ENCODE measurements around the gene URB2.
"Not testable (repeated sequence)": the region's sequence is repeated elsewhere in the genome, so short reads cannot be mapped to it uniquely, and the experiment has no call there.

DNA sequence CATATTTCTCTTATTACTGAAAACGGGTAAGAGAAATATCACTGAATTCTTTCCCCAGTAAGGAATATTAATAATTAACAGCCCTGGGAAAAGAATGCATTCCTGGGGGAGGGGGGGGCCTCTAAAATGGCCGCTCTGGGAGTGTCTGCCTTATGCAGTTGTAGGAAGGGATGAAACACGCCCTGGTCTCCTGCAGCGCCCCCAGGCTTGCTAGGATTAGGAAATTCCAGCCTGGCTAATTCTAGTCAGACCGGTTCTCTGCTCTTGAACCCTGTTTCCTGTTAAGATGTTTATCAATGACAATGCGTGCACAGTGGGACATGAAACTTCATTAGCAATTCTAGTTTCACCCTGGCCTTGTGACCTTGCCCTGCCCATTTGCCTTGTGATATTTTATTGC is 81.1 kb downstream of the URB2 start:
- not testable (repeated sequence) for TF ChIP-seq TRIM28 (IDR thresholded peaks at IDR 0.05; ENCODE audit: borderline replicate concordance, low read length); ZNF561 (tag by site-specific recombination; IDR thresholded peaks at IDR 0.05; ENCODE audit: borderline replicate concordance); ZNF292 (tag by site-specific recombination; IDR thresholded peaks at IDR 0.05; ENCODE audit: borderline replicate concordance, low read depth); SP3 (tag by site-specific recombination; IDR thresholded peaks at IDR 0.05); ZBTB7A (tag by site-specific recombination; IDR thresholded peaks at IDR 0.05; ENCODE audit: low read depth); GLIS1 (tag by site-specific recombination; IDR thresholded peaks at IDR 0.05); ZNF664 (tag by site-specific recombination; IDR thresholded peaks at IDR 0.05)
- TF ChIP-seq, protein P1, sequence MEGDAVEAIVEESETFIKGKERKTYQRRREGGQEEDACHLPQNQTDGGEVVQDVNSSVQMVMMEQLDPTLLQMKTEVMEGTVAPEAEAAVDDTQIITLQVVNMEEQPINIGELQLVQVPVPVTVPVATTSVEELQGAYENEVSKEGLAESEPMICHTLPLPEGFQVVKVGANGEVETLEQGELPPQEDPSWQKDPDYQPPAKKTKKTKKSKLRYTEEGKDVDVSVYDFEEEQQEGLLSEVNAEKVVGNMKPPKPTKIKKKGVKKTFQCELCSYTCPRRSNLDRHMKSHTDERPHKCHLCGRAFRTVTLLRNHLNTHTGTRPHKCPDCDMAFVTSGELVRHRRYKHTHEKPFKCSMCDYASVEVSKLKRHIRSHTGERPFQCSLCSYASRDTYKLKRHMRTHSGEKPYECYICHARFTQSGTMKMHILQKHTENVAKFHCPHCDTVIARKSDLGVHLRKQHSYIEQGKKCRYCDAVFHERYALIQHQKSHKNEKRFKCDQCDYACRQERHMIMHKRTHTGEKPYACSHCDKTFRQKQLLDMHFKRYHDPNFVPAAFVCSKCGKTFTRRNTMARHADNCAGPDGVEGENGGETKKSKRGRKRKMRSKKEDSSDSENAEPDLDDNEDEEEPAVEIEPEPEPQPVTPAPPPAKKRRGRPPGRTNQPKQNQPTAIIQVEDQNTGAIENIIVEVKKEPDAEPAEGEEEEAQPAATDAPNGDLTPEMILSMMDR (tag by site-specific recombination; IDR thresholded peaks at IDR 0.05): not testable (repeated sequence)
- TF ChIP-seq, protein P2, sequence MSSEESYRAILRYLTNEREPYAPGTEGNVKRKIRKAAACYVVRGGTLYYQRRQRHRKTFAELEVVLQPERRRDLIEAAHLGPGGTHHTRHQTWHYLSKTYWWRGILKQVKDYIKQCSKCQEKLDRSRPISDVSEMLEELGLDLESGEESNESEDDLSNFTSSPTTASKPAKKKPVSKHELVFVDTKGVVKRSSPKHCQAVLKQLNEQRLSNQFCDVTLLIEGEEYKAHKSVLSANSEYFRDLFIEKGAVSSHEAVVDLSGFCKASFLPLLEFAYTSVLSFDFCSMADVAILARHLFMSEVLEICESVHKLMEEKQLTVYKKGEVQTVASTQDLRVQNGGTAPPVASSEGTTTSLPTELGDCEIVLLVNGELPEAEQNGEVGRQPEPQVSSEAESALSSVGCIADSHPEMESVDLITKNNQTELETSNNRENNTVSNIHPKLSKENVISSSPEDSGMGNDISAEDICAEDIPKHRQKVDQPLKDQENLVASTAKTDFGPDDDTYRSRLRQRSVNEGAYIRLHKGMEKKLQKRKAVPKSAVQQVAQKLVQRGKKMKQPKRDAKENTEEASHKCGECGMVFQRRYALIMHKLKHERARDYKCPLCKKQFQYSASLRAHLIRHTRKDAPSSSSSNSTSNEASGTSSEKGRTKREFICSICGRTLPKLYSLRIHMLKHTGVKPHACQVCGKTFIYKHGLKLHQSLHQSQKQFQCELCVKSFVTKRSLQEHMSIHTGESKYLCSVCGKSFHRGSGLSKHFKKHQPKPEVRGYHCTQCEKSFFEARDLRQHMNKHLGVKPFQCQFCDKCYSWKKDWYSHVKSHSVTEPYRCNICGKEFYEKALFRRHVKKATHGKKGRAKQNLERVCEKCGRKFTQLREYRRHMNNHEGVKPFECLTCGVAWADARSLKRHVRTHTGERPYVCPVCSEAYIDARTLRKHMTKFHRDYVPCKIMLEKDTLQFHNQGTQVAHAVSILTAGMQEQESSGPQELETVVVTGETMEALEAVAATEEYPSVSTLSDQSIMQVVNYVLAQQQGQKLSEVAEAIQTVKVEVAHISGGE (tag by site-specific recombination; conservative IDR thresholded peaks at IDR 0.05; ENCODE audit: low read depth): not testable (repeated sequence)
- TF ChIP-seq, protein P3, sequence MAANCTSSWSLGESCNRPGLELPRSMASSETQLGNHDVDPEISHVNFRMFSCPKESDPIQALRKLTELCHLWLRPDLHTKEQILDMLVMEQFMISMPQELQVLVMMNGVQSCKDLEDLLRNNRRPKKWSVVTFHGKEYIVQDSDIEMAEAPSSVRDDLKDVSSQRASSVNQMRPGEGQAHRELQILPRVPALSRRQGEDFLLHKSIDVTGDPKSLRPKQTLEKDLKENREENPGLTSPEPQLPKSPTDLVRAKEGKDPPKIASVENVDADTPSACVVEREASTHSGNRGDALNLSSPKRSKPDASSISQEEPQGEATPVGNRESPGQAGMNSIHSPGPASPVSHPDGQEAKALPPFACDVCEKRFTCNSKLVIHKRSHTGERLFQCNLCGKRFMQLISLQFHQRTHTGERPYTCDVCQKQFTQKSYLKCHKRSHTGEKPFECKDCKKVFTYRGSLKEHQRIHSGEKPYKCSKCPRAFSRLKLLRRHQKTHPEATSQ (tag by site-specific recombination; IDR thresholded peaks at IDR 0.05): not testable (repeated sequence)
